Gastroesophageal sphincter (tissue), 3 donors: Measurements from ENCODE around the gene SURF4.

ENCODE experiments used
- POLR2A ChIP-seq, 2 donors: fragments of 450-650 bp; IDR thresholded peaks; one replicate each; pipeline ENCODE4 v1.6.1; 2017; ENCODE audit warnings: antibody characterized with exemption in 2 of 2, mild to moderate bottlenecking in 2 of 2, moderate library complexity in 1 of 2
- POLR2AphosphoS5 ChIP-seq: sonication (generic); formaldehyde crosslinking; IDR thresholded peaks from one replicate; pipeline ENCODE4 v1.6.1; 2017; ENCODE audit warnings: antibody characterized with exemption
- TF ChIP-seq, protein P1 (sequence below), 4 experiments: fragments of 200-600 bp in 2 of 4; fragments of 450-650 bp in 2 of 4; sonication (generic) in 1 of 4; IDR thresholded peaks; one replicate each; pipeline ENCODE4 v1.5.1; 2017 to 2019; ENCODE audit warnings: antibody characterized with exemption in 4 of 4, mild to moderate bottlenecking in 2 of 4, moderate library complexity in 2 of 4

DNA sequence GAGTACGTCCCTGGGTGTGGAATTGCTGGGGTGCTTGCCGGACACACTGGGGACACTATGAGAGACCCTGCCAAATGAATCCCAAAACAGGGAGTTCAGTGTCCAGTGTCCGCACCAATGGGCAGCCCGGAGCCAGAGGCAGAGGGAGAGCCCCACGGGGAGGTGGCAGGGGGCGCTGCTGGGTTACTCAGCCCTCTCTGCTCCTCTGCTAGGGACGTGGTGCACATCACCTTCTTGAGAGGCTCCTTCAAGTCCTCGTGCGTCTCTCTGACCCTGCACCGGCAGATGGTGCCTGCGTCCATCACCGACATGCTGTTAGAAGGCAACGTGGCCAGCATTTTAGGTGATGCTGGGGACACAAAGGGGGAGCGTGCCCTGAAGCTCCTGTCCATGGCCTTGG is 21.1 kb upstream of the SURF4 start:
- TF ChIP-seq, protein P1, sequence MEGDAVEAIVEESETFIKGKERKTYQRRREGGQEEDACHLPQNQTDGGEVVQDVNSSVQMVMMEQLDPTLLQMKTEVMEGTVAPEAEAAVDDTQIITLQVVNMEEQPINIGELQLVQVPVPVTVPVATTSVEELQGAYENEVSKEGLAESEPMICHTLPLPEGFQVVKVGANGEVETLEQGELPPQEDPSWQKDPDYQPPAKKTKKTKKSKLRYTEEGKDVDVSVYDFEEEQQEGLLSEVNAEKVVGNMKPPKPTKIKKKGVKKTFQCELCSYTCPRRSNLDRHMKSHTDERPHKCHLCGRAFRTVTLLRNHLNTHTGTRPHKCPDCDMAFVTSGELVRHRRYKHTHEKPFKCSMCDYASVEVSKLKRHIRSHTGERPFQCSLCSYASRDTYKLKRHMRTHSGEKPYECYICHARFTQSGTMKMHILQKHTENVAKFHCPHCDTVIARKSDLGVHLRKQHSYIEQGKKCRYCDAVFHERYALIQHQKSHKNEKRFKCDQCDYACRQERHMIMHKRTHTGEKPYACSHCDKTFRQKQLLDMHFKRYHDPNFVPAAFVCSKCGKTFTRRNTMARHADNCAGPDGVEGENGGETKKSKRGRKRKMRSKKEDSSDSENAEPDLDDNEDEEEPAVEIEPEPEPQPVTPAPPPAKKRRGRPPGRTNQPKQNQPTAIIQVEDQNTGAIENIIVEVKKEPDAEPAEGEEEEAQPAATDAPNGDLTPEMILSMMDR (IDR thresholded peaks at IDR 0.05) = no peak
- TF ChIP-seq POLR2A (IDR thresholded peaks at IDR 0.05) (no peak), POLR2AphosphoS5 (no peak)
